K562 (cell line): ENCODE data around the gene RALY. TPM values are rescaled to one million over a fixed set of nuclear protein-coding genes. Genes with fewer than 3 reads are reported as not detected.

ENCODE experiments used
- BCLAF1 ChIP-seq, 2 experiments: fragments of 450-650 bp in 1 of 2; IDR thresholded peaks; 2 replicates each; pipeline ENCODE4 v1.6.1; 2011 to 2017; ENCODE audit warnings: low read depth in 2 of 2, antibody characterized with exemption in 1 of 2, borderline replicate concordance in 1 of 2, low read length in 1 of 2, mild to moderate bottlenecking in 1 of 2, mixed read lengths in 1 of 2; ENCODE audit not compliant: control insufficient read depth in 1 of 2
- CBX2 ChIP-seq: fragments of 200-600 bp; sonication (generic); IDR thresholded peaks from one replicate; pipeline ENCODE4 v1.6.1; 2012; ENCODE audit warnings: mild to moderate bottlenecking, low read length, inconsistent platforms; ENCODE audit not compliant: insufficient read depth, poor library complexity, severe bottlenecking
- CTCFL ChIP-seq: IDR thresholded peaks from 2 replicates; pipeline ENCODE4 v1.6.1; 2011; ENCODE audit warnings: borderline replicate concordance, low read depth, mild to moderate bottlenecking, moderate library complexity, low read length; ENCODE audit not compliant: insufficient read depth, poor library complexity, severe bottlenecking
- GTF2A2 ChIP-seq: IDR thresholded peaks from 2 replicates; pipeline ENCODE4 v1.6.1; 2016; ENCODE audit warnings: mild to moderate bottlenecking, missing genetic modification characterization, missing compliant biosample characterization
- HMBOX1 ChIP-seq: sonication (generic); IDR thresholded peaks from 2 replicates; pipeline ENCODE4 v1.6.1; 2016
- MAFF ChIP-seq: IDR thresholded peaks from 2 replicates; pipeline ENCODE4 v1.6.1; 2012; ENCODE audit warnings: low read length, improper control_type of control experiment
- POLR3G ChIP-seq: IDR thresholded peaks from 2 replicates; pipeline ENCODE4 v1.6.1; 2011; ENCODE audit not compliant: insufficient read length, insufficient replicate concordance; ENCODE audit errors: extremely low read depth
- STAG1 ChIP-seq: sonication (generic); formaldehyde crosslinking; IDR thresholded peaks from 2 replicates; pipeline ENCODE4 v1.5.0; 2020; ENCODE audit warnings: missing genetic modification reagents, borderline replicate concordance
- TBL1XR1 ChIP-seq, 2 experiments: IDR thresholded peaks; 2 replicates each; pipeline ENCODE4 v1.6.1; 2012; ENCODE audit warnings: improper control_type of control experiment in 2 of 2, low read length in 2 of 2, mild to moderate bottlenecking in 1 of 2
- TCF7L2 ChIP-seq: fragments of 150-350 bp; IDR thresholded peaks from 2 replicates; pipeline ENCODE4 v1.6.1; 2016; ENCODE audit warnings: low read depth, mild to moderate bottlenecking, low read length, moderate library complexity
- USF2 ChIP-seq: sonication (generic); formaldehyde crosslinking; IDR thresholded peaks from 2 replicates; pipeline ENCODE4 v1.5.0; 2020; ENCODE audit warnings: missing genetic modification reagents
- ZBTB33 ChIP-seq: sonication (generic); formaldehyde crosslinking; IDR thresholded peaks from 2 replicates; pipeline ENCODE4 v1.8.1; 2023; ENCODE audit warnings: mild to moderate bottlenecking, missing genetic modification reagents
- ZBTB5 ChIP-seq: fragments of 450-650 bp; IDR thresholded peaks from 2 replicates; pipeline ENCODE4 v1.6.1; 2017; ENCODE audit warnings: antibody characterized with exemption
- ZNF316 ChIP-seq: fragments of 450-650 bp; IDR thresholded peaks from 2 replicates; pipeline ENCODE4 v1.6.1; 2016
- polyA plus RNA-seq, 8 experiments: library from polyadenylated mRNA; depleted of rRNA in 4 of 8; stranded (reverse) in 5 of 8; unstranded in 3 of 8; fragments of >200 nt; fragmentation: Nextera tagmentation in 2 of 8; fragmentation: Illumina TruSeq in 1 of 8; extraction: Ambion mirVana in 2 of 8; extraction: Trizol in 1 of 8; gene quantifications; 2 replicates each; pipeline versions ENCODE4 v1.2.1 to v1.2.3, GENCODE V29; 2011 to 2014; ENCODE audit warnings: inconsistent platforms in 1 of 8, missing spikeins in 1 of 8
- total RNA-seq, 7 experiments: library from RNA; depleted of rRNA in 6 of 7; stranded (reverse); fragments of >200 nt in 6 of 7; fragmentation: Illumina TruSeq in 2 of 7; extraction: Trizol in 2 of 7; gene quantifications; 2 replicates each; pipeline versions ENCODE4 v1.2.1 to v1.2.3, GENCODE V29; 2011 to 2021; ENCODE audit warnings: low replicate concordance in 1 of 7

Gene RALY
- total and polyA plus RNA-seq, 9 of the 15 experiments (the other 6 are each of a cell fraction or from before 2014, with no cell fraction given): 0.80 to 207 (median 128) TPM

GRCh38 chr20:34111702-34112599 lies 118.2 kb downstream of the RALY start, which contains the start of gene EIF2S2 (continued):
- TF ChIP-seq ZBTB33 (CRISPR knock-in tag) (peak; percentile 56; the same call in 1 of the 2 replicates), STAG1 (CRISPR knock-in tag) (no peak), GTF2A2 (peak; percentile 66; the same call in 1 of the 2 replicates), ZBTB5 (no peak), POLR3G (no peak), TBL1XR1 (IDR thresholded peaks at IDR 0.05; ENCODE audit: low read length in 2 of 2) (peak in 1 of 2 experiments; percentile 69; a peak in 2 of 4 replicates), TCF7L2 (no peak), BCLAF1 (IDR thresholded peaks at IDR 0.05; ENCODE audit: borderline replicate concordance in 1 of 2, control insufficient read depth in 1 of 2, low read depth in 2 of 2, low read length in 1 of 2) (no peak), USF2 (CRISPR knock-in tag) (no peak), ZNF316 (peak; percentile 66), CBX2 (no peak), CTCFL (no peak), HMBOX1 (no peak), MAFF (no peak)
